HepG2 (cell line): Measurements from ENCODE around the gene SRC. TPM values are rescaled to one million over a fixed set of nuclear protein-coding genes. Genes with fewer than 3 reads are reported as not detected.
A peak's percentile ranks its signal among the peaks of the same experiment; 100 is the strongest.

Experiments used
- ARNT ChIP-seq: fragments of 450-650 bp; IDR thresholded peaks from 2 replicates; pipeline ENCODE4 v1.6.1; 2017
- CBX1 ChIP-seq: IDR thresholded peaks from one replicate; pipeline ENCODE4 v1.6.1; 2016; ENCODE audit warnings: antibody characterized with exemption, low read depth
- CEBPB ChIP-seq: IDR thresholded peaks from 2 replicates; pipeline ENCODE4 v1.6.1; 2011; ENCODE audit warnings: low read depth, low read length, improper control_type of control experiment, borderline replicate concordance
- DNMT3B ChIP-seq: conservative IDR thresholded peaks from 2 replicates; pipeline ENCODE4 v1.6.1; 2016; ENCODE audit warnings: missing biosample characterization, control low read depth
- EZH2 ChIP-seq: conservative IDR thresholded peaks from 2 replicates; pipeline ENCODE4 v1.6.1; 2012; ENCODE audit warnings: mild to moderate bottlenecking, low read depth, low read length, moderate library complexity
- GPN1 ChIP-seq: sonication (generic); formaldehyde crosslinking; IDR thresholded peaks from 2 replicates; pipeline ENCODE4 v1.5.1; 2020; ENCODE audit warnings: missing genetic modification reagents, borderline replicate concordance
- ISL2 ChIP-seq: sonication (generic); formaldehyde crosslinking; IDR thresholded peaks from 2 replicates; pipeline ENCODE4 v1.5.0; 2020; ENCODE audit warnings: missing genetic modification reagents
- MAFF ChIP-seq: IDR thresholded peaks from 2 replicates; pipeline ENCODE4 v1.6.1; 2011; ENCODE audit warnings: low read depth, low read length, improper control_type of control experiment
- MED1 ChIP-seq: sonication (generic); formaldehyde crosslinking; IDR thresholded peaks from 2 replicates; pipeline ENCODE4 v1.4.0; 2020; ENCODE audit warnings: missing genetic modification reagents
- MXI1 ChIP-seq: IDR thresholded peaks from 3 replicates; pipeline ENCODE4 v1.6.1; 2012; ENCODE audit warnings: low read depth, low read length, inconsistent platforms, borderline replicate concordance
- POLR2A ChIP-seq, 2 experiments: IDR thresholded peaks; 2 replicates each; pipeline ENCODE4 v1.6.1; 2011; ENCODE audit warnings: low read depth in 2 of 2, low read length in 2 of 2, mild to moderate bottlenecking in 1 of 2, moderate library complexity in 1 of 2; ENCODE audit not compliant: insufficient read depth in 1 of 2
- RAD21 ChIP-seq: fragments of 450-650 bp; formaldehyde crosslinking; IDR thresholded peaks from 2 replicates; pipeline ENCODE4 v1.5.0; 2020; ENCODE audit warnings: mild to moderate bottlenecking
- RFX3 ChIP-seq: IDR thresholded peaks from 2 replicates; pipeline ENCODE4 v1.6.1; 2016; ENCODE audit warnings: missing biosample characterization, missing genetic modification reagents
- SIX1 ChIP-seq: sonication (generic); formaldehyde crosslinking; IDR thresholded peaks from 2 replicates; pipeline ENCODE4 v1.4.0; 2020; ENCODE audit warnings: missing genetic modification reagents, borderline replicate concordance
- TAF1 ChIP-seq: sonication (generic); formaldehyde crosslinking; IDR thresholded peaks from 2 replicates; pipeline ENCODE4 v1.4.0; 2020; ENCODE audit warnings: missing genetic modification reagents
- XRCC5 ChIP-seq: fragments of 200-400 bp; formaldehyde crosslinking; optimal IDR thresholded peaks from 2 replicates; pipeline ENCODE3; 2017; ENCODE audit warnings: mild to moderate bottlenecking, low read length
- ZNF263 ChIP-seq: sonication (generic); formaldehyde crosslinking; IDR thresholded peaks from 2 replicates; pipeline ENCODE4 v1.4.0; 2020; ENCODE audit warnings: missing genetic modification reagents
- ZNF326 ChIP-seq: sonication (generic); formaldehyde crosslinking; IDR thresholded peaks from 2 replicates; pipeline ENCODE4 v1.4.0; 2020; ENCODE audit warnings: missing genetic modification reagents, borderline replicate concordance
- ZNF570 ChIP-seq: sonication (generic); formaldehyde crosslinking; IDR thresholded peaks from 2 replicates; pipeline ENCODE4 v1.4.0; 2020; ENCODE audit warnings: mild to moderate bottlenecking, missing genetic modification reagents, borderline replicate concordance
- polyA plus RNA-seq, 8 experiments: library from polyadenylated mRNA; depleted of rRNA in 3 of 8; stranded (reverse) in 7 of 8; unstranded in 1 of 8; fragments of >200 nt; fragmentation: Illumina TruSeq in 4 of 8; extraction: Trizol in 4 of 8; gene quantifications; 2 replicates each; pipeline versions ENCODE4 v1.2.1 to v1.2.3, GENCODE V29; 2011 to 2016; ENCODE audit warnings: low read depth in 4 of 8, missing spikeins in 1 of 8, mixed read lengths in 1 of 8; ENCODE audit not compliant: insufficient read depth in 1 of 8
- total RNA-seq, 5 experiments: library from RNA; depleted of rRNA; stranded (reverse); fragments of >200 nt; fragmentation: Illumina TruSeq; extraction: Trizol; gene quantifications; 2 replicates each; pipeline ENCODE4 v1.2.3, GENCODE V29; 2016; ENCODE audit warnings: low read depth in 1 of 5
- TF ChIP-seq, protein P1 (sequence below): sonication (generic); formaldehyde crosslinking; IDR thresholded peaks from 2 replicates; pipeline ENCODE4 v1.5.0; 2020; ENCODE audit warnings: missing genetic modification reagents
- TF ChIP-seq, protein P2 (sequence below): IDR thresholded peaks from 2 replicates; pipeline ENCODE4 v1.6.1; 2016; ENCODE audit warnings: low read depth, borderline replicate concordance
- TF ChIP-seq, protein P3 (sequence below): sonication (generic); IDR thresholded peaks from 2 replicates; pipeline ENCODE4 v1.6.1; 2016; ENCODE audit warnings: low read depth, borderline replicate concordance
- TF ChIP-seq, protein P4 (sequence below): sonication (generic); formaldehyde crosslinking; IDR thresholded peaks from 2 replicates; pipeline ENCODE4 v1.4.0; 2020; ENCODE audit warnings: missing genetic modification reagents, mild to moderate bottlenecking, borderline replicate concordance
- TF ChIP-seq, protein P5 (sequence below): sonication (generic); formaldehyde crosslinking; IDR thresholded peaks from 2 replicates; pipeline ENCODE4 v1.5.0; 2020; ENCODE audit warnings: missing genetic modification reagents, mild to moderate bottlenecking, borderline replicate concordance
- TF ChIP-seq, protein P6 (sequence below): sonication (generic); formaldehyde crosslinking; IDR thresholded peaks from 2 replicates; pipeline ENCODE4 v1.8.0; 2022; ENCODE audit warnings: mild to moderate bottlenecking, missing genetic modification reagents, borderline replicate concordance

The SRC gene
- total and polyA plus RNA-seq, 2 of the 13 experiments (the other 11 are each of a cell fraction or from before 2014, with no cell fraction given), result 54.7 to 192 TPM

DNA sequence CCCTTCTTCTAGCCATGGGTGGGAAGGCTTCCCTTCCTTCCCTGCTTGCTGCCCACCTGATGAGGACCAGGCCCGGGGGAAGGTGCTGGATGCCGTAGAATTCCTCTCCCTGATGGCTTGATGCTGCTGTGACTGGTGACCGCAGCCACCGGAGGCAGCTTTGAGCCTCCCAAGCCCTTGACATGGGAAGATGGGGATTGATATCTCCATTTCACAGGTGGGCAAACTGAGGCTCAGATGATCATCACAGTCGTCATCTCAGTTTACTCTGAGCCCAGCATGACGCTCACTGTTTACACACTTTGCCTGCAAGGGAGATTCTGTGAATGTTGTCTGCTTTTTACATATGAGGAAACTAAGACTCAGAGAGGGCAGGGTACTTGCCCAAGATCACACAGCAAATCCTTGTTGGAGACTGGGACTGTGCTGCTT lies 43.9 kb downstream of the SRC start (continued):
- TF ChIP-seq, protein P1, sequence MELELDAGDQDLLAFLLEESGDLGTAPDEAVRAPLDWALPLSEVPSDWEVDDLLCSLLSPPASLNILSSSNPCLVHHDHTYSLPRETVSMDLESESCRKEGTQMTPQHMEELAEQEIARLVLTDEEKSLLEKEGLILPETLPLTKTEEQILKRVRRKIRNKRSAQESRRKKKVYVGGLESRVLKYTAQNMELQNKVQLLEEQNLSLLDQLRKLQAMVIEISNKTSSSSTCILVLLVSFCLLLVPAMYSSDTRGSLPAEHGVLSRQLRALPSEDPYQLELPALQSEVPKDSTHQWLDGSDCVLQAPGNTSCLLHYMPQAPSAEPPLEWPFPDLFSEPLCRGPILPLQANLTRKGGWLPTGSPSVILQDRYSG (CRISPR knock-in tag), result no peak
- no peak for TF ChIP-seq EZH2
- no peak for TF ChIP-seq TAF1
- 0 out of 4 replicates have a peak, but pooled peaks of 1 of the 2 experiments have one; percentile 27 for TF ChIP-seq POLR2A (IDR thresholded peaks at IDR 0.05; ENCODE audit: insufficient read depth in 1 of 2, low read depth in 2 of 2, low read length in 2 of 2)
- TF ChIP-seq ISL2, result no peak
- TF ChIP-seq MAFF, result no peak
- peak; percentile 37 for TF ChIP-seq XRCC5
- TF ChIP-seq RFX3 (CRISPR knock-in tag), result no peak
- TF ChIP-seq, protein P2, sequence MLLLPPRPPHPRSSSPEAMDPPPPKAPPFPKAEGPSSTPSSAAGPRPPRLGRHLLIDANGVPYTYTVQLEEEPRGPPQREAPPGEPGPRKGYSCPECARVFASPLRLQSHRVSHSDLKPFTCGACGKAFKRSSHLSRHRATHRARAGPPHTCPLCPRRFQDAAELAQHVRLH (CRISPR knock-in tag), result no peak
- no peak for TF ChIP-seq MXI1
- TF ChIP-seq SIX1 (CRISPR knock-in tag), result no peak
- TF ChIP-seq, protein P3, sequence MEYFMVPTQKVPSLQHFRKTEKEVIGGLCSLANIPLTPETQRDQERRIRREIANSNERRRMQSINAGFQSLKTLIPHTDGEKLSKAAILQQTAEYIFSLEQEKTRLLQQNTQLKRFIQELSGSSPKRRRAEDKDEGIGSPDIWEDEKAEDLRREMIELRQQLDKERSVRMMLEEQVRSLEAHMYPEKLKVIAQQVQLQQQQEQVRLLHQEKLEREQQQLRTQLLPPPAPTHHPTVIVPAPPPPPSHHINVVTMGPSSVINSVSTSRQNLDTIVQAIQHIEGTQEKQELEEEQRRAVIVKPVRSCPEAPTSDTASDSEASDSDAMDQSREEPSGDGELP, result no peak
- TF ChIP-seq, protein P4, sequence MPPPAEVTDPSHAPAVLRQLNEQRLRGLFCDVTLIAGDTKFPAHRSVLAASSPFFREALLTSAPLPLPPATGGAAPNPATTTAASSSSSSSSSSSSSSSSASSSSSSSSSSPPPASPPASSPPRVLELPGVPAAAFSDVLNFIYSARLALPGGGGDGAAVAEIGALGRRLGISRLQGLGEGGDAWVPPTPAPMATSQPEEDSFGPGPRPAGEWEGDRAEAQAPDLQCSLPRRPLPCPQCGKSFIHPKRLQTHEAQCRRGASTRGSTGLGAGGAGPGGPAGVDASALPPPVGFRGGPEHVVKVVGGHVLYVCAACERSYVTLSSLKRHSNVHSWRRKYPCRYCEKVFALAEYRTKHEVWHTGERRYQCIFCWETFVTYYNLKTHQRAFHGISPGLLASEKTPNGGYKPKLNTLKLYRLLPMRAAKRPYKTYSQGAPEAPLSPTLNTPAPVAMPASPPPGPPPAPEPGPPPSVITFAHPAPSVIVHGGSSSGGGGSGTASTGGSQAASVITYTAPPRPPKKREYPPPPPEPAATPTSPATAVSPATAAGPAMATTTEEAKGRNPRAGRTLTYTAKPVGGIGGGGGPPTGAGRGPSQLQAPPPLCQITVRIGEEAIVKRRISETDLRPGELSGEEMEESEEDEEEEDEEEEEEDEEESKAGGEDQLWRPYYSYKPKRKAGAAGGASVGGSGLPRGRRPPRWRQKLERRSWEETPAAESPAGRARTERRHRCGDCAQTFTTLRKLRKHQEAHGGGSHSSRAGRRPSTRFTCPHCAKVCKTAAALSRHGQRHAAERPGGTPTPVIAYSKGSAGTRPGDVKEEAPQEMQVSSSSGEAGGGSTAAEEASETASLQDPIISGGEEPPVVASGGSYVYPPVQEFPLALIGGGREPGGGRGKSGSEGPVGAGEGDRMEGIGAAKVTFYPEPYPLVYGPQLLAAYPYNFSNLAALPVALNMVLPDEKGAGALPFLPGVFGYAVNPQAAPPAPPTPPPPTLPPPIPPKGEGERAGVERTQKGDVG, result no peak
- no peak for TF ChIP-seq MED1
- TF ChIP-seq ZNF326 (CRISPR knock-in tag), result peak; percentile 42; the same call in 1 of the 2 replicates
- TF ChIP-seq DNMT3B (CRISPR knock-in tag), result no peak
- no peak for TF ChIP-seq ARNT
- no peak for TF ChIP-seq ZNF570 (CRISPR knock-in tag)
- peak; percentile 55 for TF ChIP-seq CBX1
- TF ChIP-seq, protein P5, sequence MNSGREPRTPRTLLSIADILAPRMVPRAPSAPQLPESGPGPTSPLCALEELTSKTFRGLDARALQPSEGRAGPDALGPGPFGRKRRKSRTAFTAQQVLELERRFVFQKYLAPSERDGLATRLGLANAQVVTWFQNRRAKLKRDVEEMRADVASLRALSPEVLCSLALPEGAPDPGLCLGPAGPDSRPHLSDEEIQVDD (CRISPR knock-in tag), result no peak
- TF ChIP-seq RAD21, result no peak
- no peak for TF ChIP-seq CEBPB
- TF ChIP-seq, protein P6, sequence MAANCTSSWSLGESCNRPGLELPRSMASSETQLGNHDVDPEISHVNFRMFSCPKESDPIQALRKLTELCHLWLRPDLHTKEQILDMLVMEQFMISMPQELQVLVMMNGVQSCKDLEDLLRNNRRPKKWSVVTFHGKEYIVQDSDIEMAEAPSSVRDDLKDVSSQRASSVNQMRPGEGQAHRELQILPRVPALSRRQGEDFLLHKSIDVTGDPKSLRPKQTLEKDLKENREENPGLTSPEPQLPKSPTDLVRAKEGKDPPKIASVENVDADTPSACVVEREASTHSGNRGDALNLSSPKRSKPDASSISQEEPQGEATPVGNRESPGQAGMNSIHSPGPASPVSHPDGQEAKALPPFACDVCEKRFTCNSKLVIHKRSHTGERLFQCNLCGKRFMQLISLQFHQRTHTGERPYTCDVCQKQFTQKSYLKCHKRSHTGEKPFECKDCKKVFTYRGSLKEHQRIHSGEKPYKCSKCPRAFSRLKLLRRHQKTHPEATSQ (CRISPR knock-in tag), result no peak
- TF ChIP-seq ZNF263 (CRISPR knock-in tag), result 0 out of 2 replicates have a peak, but pooled peaks have one; percentile 20
- TF ChIP-seq GPN1 (CRISPR knock-in tag), result no peak
